OCI-LY7 (cell line): Measurements from ENCODE around the gene SNAI3. TPM values are rescaled to one million over a fixed set of nuclear protein-coding genes. Genes with fewer than 3 reads are reported as not detected.

Experiments used
- BruUV-seq: library from RNA; stranded (reverse); fragments of 400-500 nt; replicated peaks from 2 replicates; lab custom pipeline; 2021; lab: Mats Ljungman, UMichigan
- CTCF ChIA-PET: fragments of 300-600 bp; sonication (Branson Sonifier 250); formaldehyde crosslinking; loops from one replicate; lab custom pipeline; 2022; ENCODE audit warnings: antibody characterized with exemption; ENCODE audit not compliant: unreplicated experiment; lab: Charles Lee
- POLR2A ChIA-PET: fragments of 300-600 bp; sonication (Branson Sonifier 250); formaldehyde crosslinking; loops from one replicate; lab custom pipeline; 2022; ENCODE audit warnings: antibody characterized with exemption; lab: Charles Lee
- DNase-seq: peaks from one replicate; pipeline ENCODE4 v3.0.0-alpha.2; 2015; ENCODE audit warnings: low spot score
- H2AFZ ChIP-seq: fragments of 200-600 bp; sonication (generic), shearing (Covaris generic); 2 replicates; pipeline ENCODE4 v1.6.1; 2014; ENCODE audit warnings: mild to moderate bottlenecking, antibody characterized with exemption, low read length, moderate library complexity
- H3K27ac ChIP-seq: fragments of 200-600 bp; sonication (generic); 2 replicates; pipeline ENCODE4 v1.5.1; 2014; ENCODE audit warnings: mixed run types, low read depth, mild to moderate bottlenecking, moderate library complexity, low read length, inconsistent platforms; ENCODE audit not compliant: poor library complexity, severe bottlenecking
- H3K36me3 ChIP-seq: fragments of 200-600 bp; sonication (generic); 2 replicates; pipeline ENCODE4 v1.6.1; 2014; ENCODE audit warnings: mild to moderate bottlenecking, antibody characterized with exemption, low read length, moderate library complexity, mixed read lengths; ENCODE audit not compliant: insufficient read depth
- H3K4me1 ChIP-seq: fragments of 200-600 bp; sonication (generic); 2 replicates; pipeline ENCODE4 v1.5.1; 2014; ENCODE audit warnings: mild to moderate bottlenecking, low read length; ENCODE audit not compliant: insufficient read depth, poor library complexity, severe bottlenecking
- H3K4me2 ChIP-seq: fragments of 200-600 bp; sonication (generic); 2 replicates; pipeline ENCODE4 v1.6.1; 2014; ENCODE audit warnings: mild to moderate bottlenecking, low read length
- H3K4me3 ChIP-seq: fragments of 200-600 bp; sonication (generic); 2 replicates; pipeline ENCODE4 v1.5.1; 2014; ENCODE audit warnings: mild to moderate bottlenecking, low read depth, low read length; ENCODE audit not compliant: poor library complexity, severe bottlenecking
- H3K79me2 ChIP-seq: fragments of 200-600 bp; sonication (generic); 2 replicates; pipeline ENCODE4 v1.6.1; 2016; ENCODE audit warnings: low read depth, mild to moderate bottlenecking, low read length, moderate library complexity, mixed read lengths; ENCODE audit not compliant: insufficient read depth
- H3K9me2 ChIP-seq: fragments of 200-600 bp; sonication (generic); 2 replicates; pipeline ENCODE4 v1.6.1; 2016; ENCODE audit warnings: mild to moderate bottlenecking, low read length, mixed read lengths; ENCODE audit not compliant: insufficient read depth
- H3K9me3 ChIP-seq: fragments of 200-600 bp; sonication (generic); 2 replicates; pipeline ENCODE4 v1.6.1; 2014; ENCODE audit warnings: mild to moderate bottlenecking, mixed run types, low read length, mixed read lengths
- H4K20me1 ChIP-seq: fragments of 200-600 bp; sonication (generic); 2 replicates; pipeline ENCODE4 v1.6.1; 2014; ENCODE audit warnings: mild to moderate bottlenecking, antibody characterized with exemption, low read length, moderate library complexity, mixed read lengths; ENCODE audit not compliant: insufficient read depth
- CTCF ChIP-seq: fragments of 200-600 bp; sonication (generic); conservative IDR thresholded peaks from 2 replicates; pipeline ENCODE4 v1.5.1; 2014; ENCODE audit warnings: mild to moderate bottlenecking, antibody characterized with exemption, low read length, moderate library complexity, mixed read lengths
- EZH2phosphoT487 ChIP-seq: fragments of 200-600 bp; sonication (generic); IDR thresholded peaks from 2 replicates; pipeline ENCODE4 v1.6.1; 2018; ENCODE audit warnings: low read depth, borderline replicate concordance, mild to moderate bottlenecking, mixed run types, antibody characterized with exemption, low read length, moderate library complexity, mixed read lengths
- intact Hi-C: fragments of 100-400 bp; cut with micrococcal nuclease; formaldehyde crosslinking; loops from one replicate; pipeline ENCODE4 v1.10.0; 2022; ENCODE audit not compliant: unreplicated experiment
- total RNA-seq, 2 experiments: library from RNA; depleted of rRNA in 1 of 2; stranded (reverse); fragments of >200 nt in 1 of 2; shearing (Covaris generic) in 1 of 2; gene quantifications; 2 replicates each; pipeline ENCODE4 v1.2.3, GENCODE V29; 2014 to 2022

Gene SNAI3
- total RNA-seq, 2 experiments from 2014 or later: 3.1 to 3.3 TPM

DNA sequence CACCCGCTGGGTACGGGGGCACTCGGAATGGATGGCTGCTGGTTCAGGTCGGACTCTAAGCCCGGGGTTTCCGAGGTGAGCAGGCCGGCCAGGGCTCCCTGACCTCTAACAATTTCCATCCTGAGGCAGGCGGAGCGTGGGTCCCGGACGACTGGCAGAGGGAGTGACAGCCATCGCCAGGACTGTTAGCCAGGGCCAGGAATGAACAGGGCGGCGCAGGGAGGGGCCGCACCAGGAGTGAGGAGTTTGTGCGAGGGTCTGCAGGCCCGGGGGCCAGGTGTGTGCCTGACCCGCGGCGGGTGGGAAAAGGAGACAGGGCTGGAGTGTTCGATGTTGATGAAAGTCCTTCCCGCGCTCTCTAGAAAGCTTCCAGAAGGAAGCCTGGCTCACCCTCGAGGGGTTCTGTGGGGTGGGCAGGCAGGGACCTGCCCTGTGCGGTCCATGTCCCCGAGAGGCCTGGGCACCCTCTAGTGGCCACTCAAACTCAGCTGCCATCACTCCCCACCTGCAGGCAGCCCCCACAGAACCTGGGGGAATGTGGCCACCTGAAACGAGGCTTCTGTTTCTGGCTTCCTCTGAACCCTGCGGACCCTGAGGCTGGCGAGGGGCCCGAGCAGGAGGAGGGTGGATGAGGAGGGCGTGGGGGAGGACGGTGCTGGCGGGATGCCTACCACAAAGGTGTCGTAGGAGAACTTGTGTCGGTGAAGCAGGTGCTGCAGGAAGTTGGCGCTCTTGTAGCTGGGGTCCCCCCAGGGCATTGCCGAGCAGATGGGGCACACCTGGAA is 11.7 kb upstream of the SNAI3 start:
- H2AFZ ChIP-seq: no peak overlapping the region
- TF ChIP-seq EZH2phosphoT487: no peak
- peak; percentile 56; the same call in 1 of the 2 replicates for TF ChIP-seq CTCF
- peaks cover 7% of the 10 kb centered on the region; the same call in 1 of the 2 replicates for H3K79me2 ChIP-seq
- H3K27ac ChIP-seq: no peak overlapping the region
- POLR2A ChIA-PET: no interaction called here
- peaks cover 53% of the 10 kb centered on the region for H3K4me1 ChIP-seq
- H3K9me2 ChIP-seq: no peaks in the 10 kb centered on the region
- H3K4me2 ChIP-seq: no peak overlapping the region
- DNase-seq: peak; percentile 20
- H3K9me3 ChIP-seq: no peaks in the 10 kb centered on the region
- CTCF ChIA-PET: no interaction called here
- no peaks in the 10 kb centered on the region for H4K20me1 ChIP-seq
- no TSS peak for BruUV-seq
- H3K4me3 ChIP-seq: no peak overlapping the region
- intact Hi-C loops: loop anchor here (1.0 kb wide), 1 partner anchor 12 kb away; the partner anchor contains the start of gene SNAI3
- H3K36me3 ChIP-seq: peaks cover 24% of the 10 kb centered on the region; the same call in 1 of the 2 replicates

DNA sequence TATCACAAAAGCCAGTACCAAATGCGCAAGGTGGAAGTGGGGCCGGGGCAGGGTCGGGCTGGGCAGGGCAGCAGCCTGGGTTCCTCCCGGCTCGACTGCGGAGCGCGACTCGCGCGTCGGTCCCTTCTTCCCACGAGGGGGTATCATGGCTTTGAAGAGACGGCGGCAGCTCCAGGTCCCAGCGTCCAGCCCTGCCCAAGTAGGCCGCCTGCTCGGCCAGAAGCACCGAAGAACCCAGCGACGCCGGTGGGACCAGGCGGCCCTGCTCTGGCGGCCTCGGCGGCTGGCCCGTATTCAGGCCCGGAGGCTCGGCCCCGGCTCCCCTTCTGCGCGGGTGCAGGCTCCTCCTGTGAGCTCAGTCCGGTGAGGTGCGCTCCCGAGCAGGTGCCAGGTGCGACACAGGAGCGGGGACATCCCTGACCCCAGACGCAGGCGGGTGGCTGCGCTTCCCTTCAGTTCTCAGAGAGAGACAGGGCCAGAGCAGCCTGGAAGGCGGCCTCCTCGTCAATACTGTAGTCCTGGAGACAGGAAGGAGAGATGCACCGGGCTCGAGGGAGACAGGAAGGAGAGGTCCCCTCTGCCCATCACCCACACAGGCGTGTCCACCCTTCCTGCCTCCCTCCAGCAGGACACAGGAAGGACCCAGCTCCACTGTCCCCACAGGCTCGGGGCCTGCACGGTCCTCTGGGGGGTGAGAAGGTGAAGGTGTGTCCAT is 11.0 kb upstream of the SNAI3 start:
- BruUV-seq: no TSS peak
- intact Hi-C loops: no loop called here

More for the DNA sequence above, 11.0 kb upstream of the SNAI3 start:
- peaks cover 49% of the 10 kb centered on the region for H3K4me1 ChIP-seq
- 0 out of 2 replicates have a peak, but pooled peaks cover 7% of the 10 kb centered on the region for H3K79me2 ChIP-seq
- no peak overlapping the region for H3K27ac ChIP-seq
- no peaks in the 10 kb centered on the region for H3K9me2 ChIP-seq
- H3K9me3 ChIP-seq: no peaks in the 10 kb centered on the region
- H3K4me2 ChIP-seq: no peak overlapping the region
- TF ChIP-seq CTCF (no peak), EZH2phosphoT487 (no peak)
- H3K36me3 ChIP-seq: peaks cover 24% of the 10 kb centered on the region; the same call in 1 of the 2 replicates
- POLR2A ChIA-PET: no interaction called here
- no peak overlapping the region for H2AFZ ChIP-seq
- DNase-seq: no peak
- CTCF ChIA-PET: no interaction called here
- no peaks in the 10 kb centered on the region for H4K20me1 ChIP-seq
- no peak overlapping the region for H3K4me3 ChIP-seq
